ENCODE data around the gene ESR2. TPM values are rescaled to one million over a fixed set of nuclear protein-coding genes. Genes with fewer than 3 reads are reported as not detected.
A peak's percentile ranks its signal among the peaks of the same experiment; 100 is the strongest.
"Not testable (repeated sequence)": the region's sequence is repeated elsewhere in the genome, so short reads cannot be mapped to it uniquely, and the experiment has no call there.

ESR2 gene
- total and polyA plus RNA-seq, 2 experiments from 2014 or later: 0.50 to 0.86 TPM

- Histone ChIP-seq H3K9me3 (ENCODE audit: low read depth) (no peaks in the 10 kb centered on the region), H3K27ac (no peak overlapping the region), H3K36me3 (no peaks in the 10 kb centered on the region), H3K4me1 (ENCODE audit: low read depth) (peaks cover 6% of the 10 kb centered on the region), H3K27me3 (no peaks in the 10 kb centered on the region), H3K4me3 (no peak overlapping the region)
- DNase-seq (ENCODE audit: low read depth in 1 of 2, low spot score in 1 of 2): no peak
- no peak for TF ChIP-seq CTCF (IDR thresholded peaks at IDR 0.05; ENCODE audit: low read depth, low read length)
These were observed 244.4 kb downstream of the ESR2 start for GRCh38 chr14:64049616-64050381.

- no peaks in the 10 kb centered on the region for H3K36me3 ChIP-seq
- H3K27ac ChIP-seq: no peak overlapping the region
- DNase-seq (ENCODE audit: low read depth in 1 of 2, low spot score in 1 of 2): no peak
- H3K4me3 ChIP-seq: no peak overlapping the region
- H3K4me1 ChIP-seq (ENCODE audit: low read depth): no peaks in the 10 kb centered on the region
- no peaks in the 10 kb centered on the region for H3K27me3 ChIP-seq
- no peak for TF ChIP-seq CTCF (IDR thresholded peaks at IDR 0.05; ENCODE audit: low read depth, low read length)
- H3K9me3 ChIP-seq (ENCODE audit: low read depth): no peaks in the 10 kb centered on the region
These were observed 249.1 kb downstream of the ESR2 start for GRCh38 chr14:64045091-64045490.

GRCh38 chr14:64043296-64043695 lies 250.9 kb downstream of the ESR2 start:
- H3K4me1 ChIP-seq (ENCODE audit: low read depth); H3K36me3 ChIP-seq; H3K27me3 ChIP-seq; H3K4me3 ChIP-seq; H3K9me3 ChIP-seq (ENCODE audit: low read depth); H3K27ac ChIP-seq; DNase-seq (ENCODE audit: low read depth in 1 of 2, low spot score in 1 of 2): not testable (repeated sequence)

GRCh38 chr14:64040044-64040443 lies 254.1 kb downstream of the ESR2 start:
- H3K9me3 ChIP-seq (ENCODE audit: low read depth): no peaks in the 10 kb centered on the region

GRCh38 chr14:64038841-64039542 lies 255.2 kb downstream of the ESR2 start:
- no peak for TF ChIP-seq CTCF (IDR thresholded peaks at IDR 0.05; ENCODE audit: low read depth, low read length)

More at GRCh38 chr14:64040044-64040443, 254.1 kb downstream of the ESR2 start:
- TF ChIP-seq CTCF (IDR thresholded peaks at IDR 0.05; ENCODE audit: low read depth, low read length): peak; percentile 23
- no peaks in the 10 kb centered on the region for H3K36me3 ChIP-seq
- H3K27me3 ChIP-seq: no peaks in the 10 kb centered on the region
- H3K4me1 ChIP-seq (ENCODE audit: low read depth): peaks cover 4% of the 10 kb centered on the region
- H3K27ac ChIP-seq: no peak overlapping the region
- peak in 1 of 2 donors; percentile 22 for DNase-seq (ENCODE audit: low read depth in 1 of 2, low spot score in 1 of 2)
- H3K4me3 ChIP-seq: no peak overlapping the region

GRCh38 chr14:64037869-64038745 lies 256.1 kb downstream of the ESR2 start:
- not testable (repeated sequence) for H3K9me3 ChIP-seq (ENCODE audit: low read depth); H3K27me3 ChIP-seq; H3K36me3 ChIP-seq; H3K4me1 ChIP-seq (ENCODE audit: low read depth); H3K4me3 ChIP-seq; H3K27ac ChIP-seq; DNase-seq (ENCODE audit: low read depth in 1 of 2, low spot score in 1 of 2)

More at GRCh38 chr14:64038841-64039542, 255.2 kb downstream of the ESR2 start:
- no peaks in the 10 kb centered on the region for H3K36me3 ChIP-seq
- DNase-seq (ENCODE audit: low read depth in 1 of 2, low spot score in 1 of 2): peak in 1 of 2 donors; percentile 1
- no peak overlapping the region for H3K4me3 ChIP-seq
- H3K9me3 ChIP-seq (ENCODE audit: low read depth): no peaks in the 10 kb centered on the region
- H3K27ac ChIP-seq: no peak overlapping the region
- H3K27me3 ChIP-seq: no peaks in the 10 kb centered on the region
- H3K4me1 ChIP-seq (ENCODE audit: low read depth): peaks cover 4% of the 10 kb centered on the region

Data from cardiac muscle cell (in vitro differentiated cells and primary cell).